ENCODE data around the gene KIF18A.
"Not testable (repeated sequence)": the region's sequence is repeated elsewhere in the genome, so short reads cannot be mapped to it uniquely, and the experiment has no call there.

The KIF18A gene

GRCh38 chr11:28098257-28098656, 9.7 kb downstream of the KIF18A start:
- H3K27ac Mint-ChIP-seq, result no peak overlapping the region
- H3K4me1 Mint-ChIP-seq, result no peaks in the 10 kb centered on the region
- no peaks in the 10 kb centered on the region for H3K27me3 Mint-ChIP-seq (ENCODE audit: low read depth)
- H3K4me3 Mint-ChIP-seq, result no peak overlapping the region
- TF ChIP-seq, protein P1, sequence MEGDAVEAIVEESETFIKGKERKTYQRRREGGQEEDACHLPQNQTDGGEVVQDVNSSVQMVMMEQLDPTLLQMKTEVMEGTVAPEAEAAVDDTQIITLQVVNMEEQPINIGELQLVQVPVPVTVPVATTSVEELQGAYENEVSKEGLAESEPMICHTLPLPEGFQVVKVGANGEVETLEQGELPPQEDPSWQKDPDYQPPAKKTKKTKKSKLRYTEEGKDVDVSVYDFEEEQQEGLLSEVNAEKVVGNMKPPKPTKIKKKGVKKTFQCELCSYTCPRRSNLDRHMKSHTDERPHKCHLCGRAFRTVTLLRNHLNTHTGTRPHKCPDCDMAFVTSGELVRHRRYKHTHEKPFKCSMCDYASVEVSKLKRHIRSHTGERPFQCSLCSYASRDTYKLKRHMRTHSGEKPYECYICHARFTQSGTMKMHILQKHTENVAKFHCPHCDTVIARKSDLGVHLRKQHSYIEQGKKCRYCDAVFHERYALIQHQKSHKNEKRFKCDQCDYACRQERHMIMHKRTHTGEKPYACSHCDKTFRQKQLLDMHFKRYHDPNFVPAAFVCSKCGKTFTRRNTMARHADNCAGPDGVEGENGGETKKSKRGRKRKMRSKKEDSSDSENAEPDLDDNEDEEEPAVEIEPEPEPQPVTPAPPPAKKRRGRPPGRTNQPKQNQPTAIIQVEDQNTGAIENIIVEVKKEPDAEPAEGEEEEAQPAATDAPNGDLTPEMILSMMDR (IDR thresholded peaks at IDR 0.05; ENCODE audit: unreplicated experiment in 3 of 3), result no peak
- no peaks in the 10 kb centered on the region for H3K9me3 Mint-ChIP-seq
- H3K36me3 Mint-ChIP-seq (ENCODE audit: low read depth), result peaks cover 15% of the 10 kb centered on the region

- TF ChIP-seq, protein P1 (IDR thresholded peaks at IDR 0.05; ENCODE audit: unreplicated experiment in 3 of 3), result no peak
- Mint-ChIP-seq H3K4me3 (no peak overlapping the region), H3K27me3 (ENCODE audit: low read depth) (no peaks in the 10 kb centered on the region), H3K27ac (no peak overlapping the region), H3K4me1 (no peaks in the 10 kb centered on the region), H3K9me3 (no peaks in the 10 kb centered on the region), H3K36me3 (ENCODE audit: low read depth) (peaks cover 22% of the 10 kb centered on the region)
These were observed 15.2 kb downstream of the KIF18A start for GRCh38 chr11:28092786-28093185.

GRCh38 chr11:28090052-28090749, 17.8 kb downstream of the KIF18A start:
- H3K4me1 Mint-ChIP-seq, result no peaks in the 10 kb centered on the region
- no peaks in the 10 kb centered on the region for H3K27me3 Mint-ChIP-seq (ENCODE audit: low read depth)
- H3K9me3 Mint-ChIP-seq, result no peaks in the 10 kb centered on the region
- H3K27ac Mint-ChIP-seq, result no peak overlapping the region
- TF ChIP-seq, protein P1 (IDR thresholded peaks at IDR 0.05; ENCODE audit: unreplicated experiment in 3 of 3), result no peak
- H3K36me3 Mint-ChIP-seq (ENCODE audit: low read depth), result peaks cover 22% of the 10 kb centered on the region
- H3K4me3 Mint-ChIP-seq, result no peak overlapping the region

DNA sequence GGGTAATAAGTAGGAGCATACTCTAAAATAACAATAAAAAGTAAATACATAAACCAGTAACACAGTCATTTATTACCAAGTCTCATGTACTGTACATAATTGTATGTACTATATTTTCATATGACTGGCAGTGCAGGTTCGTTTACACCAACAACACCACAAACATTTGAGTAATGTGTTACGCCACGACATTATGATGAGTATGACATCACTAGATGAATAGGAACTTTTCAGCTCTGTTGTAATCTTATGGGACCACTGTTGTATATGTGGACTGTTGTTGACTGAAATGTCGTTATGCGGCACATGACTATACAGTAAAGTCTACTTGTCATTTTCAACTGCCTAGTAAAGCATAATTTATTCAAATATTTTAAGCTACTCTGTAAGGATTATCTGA, 18.6 kb downstream of the KIF18A start:
- Mint-ChIP-seq H3K9me3 (no peaks in the 10 kb centered on the region), H3K4me1 (no peaks in the 10 kb centered on the region), H3K36me3 (ENCODE audit: low read depth) (peaks cover 25% of the 10 kb centered on the region), H3K27ac (no peak overlapping the region), H3K27me3 (ENCODE audit: low read depth) (no peaks in the 10 kb centered on the region), H3K4me3 (no peak overlapping the region)
- TF ChIP-seq, protein P1 (IDR thresholded peaks at IDR 0.05; ENCODE audit: unreplicated experiment in 3 of 3), result no peak

DNA sequence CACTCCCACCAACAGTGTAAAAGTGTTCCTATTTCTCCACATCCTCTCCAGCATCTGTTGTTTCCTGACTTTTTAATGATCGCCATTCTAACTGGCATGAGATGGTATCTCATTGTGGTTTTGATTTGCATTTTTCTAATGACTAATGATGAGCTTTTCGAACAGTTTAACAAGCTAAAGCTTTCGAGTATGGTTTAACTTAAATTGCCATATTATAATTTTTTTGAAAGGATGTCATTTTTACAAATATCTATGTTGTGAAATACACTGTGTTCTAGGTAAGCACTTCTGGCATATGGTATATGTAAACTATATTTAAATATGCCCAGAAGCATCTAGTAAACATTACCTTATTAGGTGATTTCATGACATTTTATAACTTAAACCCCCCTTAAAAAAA, 20.3 kb downstream of the KIF18A start:
- not testable (repeated sequence) for H3K27me3 Mint-ChIP-seq (ENCODE audit: low read depth); H3K4me1 Mint-ChIP-seq; H3K9me3 Mint-ChIP-seq; H3K27ac Mint-ChIP-seq; H3K4me3 Mint-ChIP-seq
- peaks cover 26% of the 10 kb centered on the region for H3K36me3 Mint-ChIP-seq (ENCODE audit: low read depth)

DNA sequence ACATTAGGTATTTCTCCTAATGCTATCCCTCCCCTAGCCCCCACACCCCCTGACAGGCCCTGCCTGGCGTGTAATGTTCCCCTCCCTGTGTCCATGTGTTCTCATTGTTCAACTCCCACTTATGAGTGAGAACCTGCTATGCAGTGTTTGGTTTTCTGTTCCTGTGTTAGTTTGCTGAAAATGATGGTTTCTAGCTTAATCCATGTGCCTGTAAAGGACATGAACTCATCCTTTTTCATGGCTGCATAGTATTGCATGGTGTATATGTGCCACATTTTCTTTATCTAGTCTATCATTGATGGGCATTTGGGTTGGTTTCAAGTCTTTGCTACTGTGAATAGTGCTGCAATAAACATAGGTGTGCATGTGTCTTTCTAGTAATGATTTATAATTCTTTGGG, 20.8 kb downstream of the KIF18A start:
- not testable (repeated sequence) for H3K4me1 Mint-ChIP-seq; H3K27me3 Mint-ChIP-seq (ENCODE audit: low read depth); H3K27ac Mint-ChIP-seq; H3K9me3 Mint-ChIP-seq; H3K4me3 Mint-ChIP-seq
- peaks cover 28% of the 10 kb centered on the region for H3K36me3 Mint-ChIP-seq (ENCODE audit: low read depth)

DNA sequence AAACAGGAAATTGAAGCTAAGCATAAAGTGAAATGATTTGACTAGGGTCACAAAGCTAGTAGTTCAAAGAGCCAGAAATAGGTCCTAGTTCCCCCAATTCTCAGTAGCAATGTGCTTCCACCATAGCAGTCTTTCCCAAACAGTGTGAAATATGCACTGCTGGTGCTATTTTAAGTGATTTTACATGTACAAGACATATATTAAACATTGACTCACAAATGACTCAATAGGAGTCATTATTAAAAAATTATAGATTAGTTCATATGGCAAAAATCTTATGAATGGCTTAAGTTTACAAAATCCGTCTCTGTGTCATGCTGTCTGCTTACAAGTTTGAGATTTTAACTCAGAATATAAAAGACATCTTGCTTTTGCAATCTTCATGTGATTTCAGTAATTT, 21.4 kb downstream of the KIF18A start:
- Mint-ChIP-seq H3K36me3 (ENCODE audit: low read depth) (peaks cover 34% of the 10 kb centered on the region), H3K27me3 (ENCODE audit: low read depth) (no peaks in the 10 kb centered on the region), H3K9me3 (no peaks in the 10 kb centered on the region), H3K27ac (no peak overlapping the region), H3K4me1 (no peaks in the 10 kb centered on the region), H3K4me3 (no peak overlapping the region)
- TF ChIP-seq, protein P1 (IDR thresholded peaks at IDR 0.05; ENCODE audit: unreplicated experiment in 3 of 3), result no peak
